HG02759 (cell line): ENCODE results near the gene ZNF18.
A peak's percentile ranks its signal among the peaks of the same experiment; 100 is the strongest.

Experiments used
- ATAC-seq: cut with Tn5 transposase; IDR thresholded peaks from one replicate; pipeline ENCODE4 v1.9.1; 2021; ENCODE audit warnings: mild to moderate bottlenecking, moderate library complexity; ENCODE audit not compliant: unreplicated experiment

ZNF18 gene, protein sequence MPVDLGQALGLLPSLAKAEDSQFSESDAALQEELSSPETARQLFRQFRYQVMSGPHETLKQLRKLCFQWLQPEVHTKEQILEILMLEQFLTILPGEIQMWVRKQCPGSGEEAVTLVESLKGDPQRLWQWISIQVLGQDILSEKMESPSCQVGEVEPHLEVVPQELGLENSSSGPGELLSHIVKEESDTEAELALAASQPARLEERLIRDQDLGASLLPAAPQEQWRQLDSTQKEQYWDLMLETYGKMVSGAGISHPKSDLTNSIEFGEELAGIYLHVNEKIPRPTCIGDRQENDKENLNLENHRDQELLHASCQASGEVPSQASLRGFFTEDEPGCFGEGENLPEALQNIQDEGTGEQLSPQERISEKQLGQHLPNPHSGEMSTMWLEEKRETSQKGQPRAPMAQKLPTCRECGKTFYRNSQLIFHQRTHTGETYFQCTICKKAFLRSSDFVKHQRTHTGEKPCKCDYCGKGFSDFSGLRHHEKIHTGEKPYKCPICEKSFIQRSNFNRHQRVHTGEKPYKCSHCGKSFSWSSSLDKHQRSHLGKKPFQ

GRCh38 chr17:11997147-11997971 is at the start of gene ZNF18:
Gene ZNF18, minus strand, starts transcription at chr17:11997475. Its CDS starts 4,646 bp downstream, at chr17:11992829.
- ATAC-seq, result peak; percentile 96

DNA sequence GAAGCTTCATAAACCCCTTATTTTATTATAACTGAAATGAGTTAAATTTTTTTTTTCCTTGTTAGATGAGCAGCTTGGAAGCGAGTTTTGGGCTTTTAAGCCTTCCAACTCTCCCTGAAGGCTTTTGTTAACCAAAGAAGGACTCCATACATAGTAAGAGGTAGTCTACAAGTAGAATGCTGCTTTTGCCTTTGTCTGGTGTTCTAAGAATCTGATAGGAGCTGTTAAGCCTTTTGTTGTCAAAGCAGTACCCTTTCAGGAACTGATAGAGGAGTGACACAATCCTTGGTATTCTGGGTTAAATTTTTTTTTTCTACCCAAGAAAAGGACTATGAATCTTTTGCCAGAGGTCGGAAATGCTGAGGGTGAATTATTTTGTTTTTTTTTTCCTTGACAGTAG is 49.5 kb upstream of the ZNF18 start:
- no peak for ATAC-seq

DNA sequence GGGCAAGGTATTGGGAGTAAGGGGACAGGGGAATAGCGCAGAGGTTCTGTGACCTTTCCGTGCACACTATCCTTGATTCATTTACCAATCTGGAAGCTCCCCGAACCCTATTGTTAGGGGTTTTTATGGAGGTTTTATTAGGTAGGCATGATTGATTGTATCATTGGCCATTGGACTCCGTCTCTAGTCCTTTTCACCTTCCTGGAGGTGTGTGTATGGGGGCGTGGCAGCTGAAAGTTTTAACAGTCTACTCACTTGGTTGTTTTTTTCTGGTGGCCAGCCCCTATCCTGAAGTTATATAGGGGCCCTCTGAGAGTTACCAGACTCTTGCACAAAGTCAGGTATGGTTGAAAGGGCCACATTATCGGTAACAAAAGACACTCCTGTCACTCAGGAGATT is 46.4 kb upstream of the ZNF18 start:
- no peak for ATAC-seq

DNA sequence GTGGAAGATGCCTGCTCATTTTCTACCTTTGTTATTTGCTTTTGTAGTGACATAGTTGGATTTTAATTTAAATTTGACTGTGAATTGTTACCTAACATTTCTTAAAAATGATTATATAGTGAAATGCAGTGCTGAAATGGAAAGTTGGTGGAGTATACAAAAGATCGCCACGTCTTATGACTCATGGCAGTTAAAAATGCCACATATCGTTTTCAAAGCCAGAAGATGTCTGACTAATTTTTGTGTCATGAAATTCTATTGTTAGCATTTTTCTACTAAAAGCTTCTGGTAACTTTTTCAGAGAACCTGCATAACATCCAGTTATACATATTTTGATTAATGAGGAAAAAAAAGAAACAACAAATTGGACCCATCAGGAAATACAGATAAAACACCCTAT is 44.0 kb upstream of the ZNF18 start:
- ATAC-seq, result no peak

GRCh38 chr17:12040478-12040877 is 43.2 kb upstream of the ZNF18 start:
- ATAC-seq, result no peak

GRCh38 chr17:12037970-12038369 is 40.7 kb upstream of the ZNF18 start:
- ATAC-seq, result no peak

GRCh38 chr17:12035673-12036072 is 38.4 kb upstream of the ZNF18 start:
- no peak for ATAC-seq

- no peak for ATAC-seq
Measured at GRCh38 chr17:12034538-12034937, 37.3 kb upstream of the ZNF18 start.

DNA sequence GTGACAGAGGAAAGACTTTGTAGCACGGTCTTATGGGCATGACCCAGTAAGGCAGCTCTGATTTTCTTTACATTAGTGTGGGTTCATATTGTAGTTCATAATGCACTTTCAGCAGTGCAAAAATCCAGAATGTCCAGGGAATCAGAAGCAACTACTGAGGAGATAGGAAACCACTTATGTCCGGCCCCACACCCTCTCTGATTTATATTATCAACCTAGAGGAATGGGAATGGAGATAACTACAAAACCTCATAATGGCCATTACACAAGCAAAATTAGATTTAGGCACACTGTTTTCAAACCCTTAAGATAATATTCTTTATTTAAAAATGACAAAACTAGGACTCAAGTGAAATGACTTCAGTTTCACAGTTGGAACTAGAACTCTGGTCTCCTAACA is 31.3 kb upstream of the ZNF18 start:
- no peak for ATAC-seq

DNA sequence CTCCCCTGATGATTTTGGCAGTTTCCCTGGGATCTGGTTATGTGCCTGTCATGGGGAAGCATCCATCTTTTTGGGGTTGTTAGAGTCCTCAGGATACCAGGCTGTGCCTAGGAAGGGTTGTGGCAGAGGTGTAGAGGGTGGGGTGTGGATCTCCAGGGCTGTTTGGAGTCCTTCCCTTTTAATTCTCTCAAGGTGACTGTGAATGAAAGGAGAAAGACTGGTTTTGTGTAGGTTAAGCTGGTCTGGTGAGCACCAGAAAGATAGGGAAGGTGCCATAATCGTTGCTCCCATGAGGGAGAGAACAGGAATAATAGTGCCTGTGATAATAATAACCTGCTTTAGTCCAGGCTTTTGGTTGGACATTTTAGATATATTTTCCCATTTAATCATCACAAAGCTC is 30.4 kb upstream of the ZNF18 start:
- ATAC-seq, result no peak

DNA sequence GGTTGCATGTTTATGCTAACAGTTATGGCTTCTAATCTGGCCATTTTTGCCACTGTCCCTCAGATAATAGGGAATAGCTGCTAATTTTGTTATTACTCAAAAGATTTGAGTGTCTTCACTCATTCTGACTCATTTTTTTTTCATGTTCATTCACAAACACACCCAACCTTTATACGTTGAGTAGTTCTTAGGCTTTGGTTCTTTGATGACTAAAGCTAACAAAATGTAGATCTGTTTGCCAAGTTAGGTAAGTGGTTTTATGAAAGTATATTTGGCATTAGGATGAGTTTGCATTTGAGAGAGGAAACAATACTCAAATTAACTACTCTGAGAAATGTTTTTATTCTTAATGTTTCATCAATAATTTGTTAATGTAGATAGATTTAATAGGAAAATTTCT is 27.1 kb upstream of the ZNF18 start:
- no peak for ATAC-seq

GRCh38 chr17:12022310-12022709 is 25.0 kb upstream of the ZNF18 start:
- no peak for ATAC-seq

DNA sequence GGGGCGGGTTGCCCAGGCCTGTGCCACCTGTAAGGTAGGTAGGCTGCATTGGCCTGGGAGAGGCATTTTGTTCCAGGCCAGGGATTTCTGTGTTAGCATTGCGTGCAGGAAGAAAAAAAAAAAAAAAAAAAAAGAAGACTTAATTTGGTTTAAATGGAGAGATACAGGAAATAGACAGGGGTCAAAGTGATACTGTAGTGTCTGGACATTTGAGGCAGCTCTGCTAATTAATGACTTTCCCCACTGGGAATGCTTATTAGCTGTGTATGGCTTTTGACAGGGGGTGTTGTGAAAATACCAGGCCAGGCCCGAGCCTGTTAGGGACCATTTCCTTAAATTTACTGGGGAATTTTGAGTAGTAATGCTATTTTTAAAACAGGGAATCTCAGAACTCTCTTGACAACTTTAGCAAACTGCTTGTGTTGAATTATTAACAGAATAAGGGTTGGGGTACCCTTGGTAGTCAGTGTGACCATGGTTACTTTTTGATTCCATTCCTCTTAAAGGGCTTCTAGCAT is 24.4 kb upstream of the ZNF18 start:
- no peak for ATAC-seq

DNA sequence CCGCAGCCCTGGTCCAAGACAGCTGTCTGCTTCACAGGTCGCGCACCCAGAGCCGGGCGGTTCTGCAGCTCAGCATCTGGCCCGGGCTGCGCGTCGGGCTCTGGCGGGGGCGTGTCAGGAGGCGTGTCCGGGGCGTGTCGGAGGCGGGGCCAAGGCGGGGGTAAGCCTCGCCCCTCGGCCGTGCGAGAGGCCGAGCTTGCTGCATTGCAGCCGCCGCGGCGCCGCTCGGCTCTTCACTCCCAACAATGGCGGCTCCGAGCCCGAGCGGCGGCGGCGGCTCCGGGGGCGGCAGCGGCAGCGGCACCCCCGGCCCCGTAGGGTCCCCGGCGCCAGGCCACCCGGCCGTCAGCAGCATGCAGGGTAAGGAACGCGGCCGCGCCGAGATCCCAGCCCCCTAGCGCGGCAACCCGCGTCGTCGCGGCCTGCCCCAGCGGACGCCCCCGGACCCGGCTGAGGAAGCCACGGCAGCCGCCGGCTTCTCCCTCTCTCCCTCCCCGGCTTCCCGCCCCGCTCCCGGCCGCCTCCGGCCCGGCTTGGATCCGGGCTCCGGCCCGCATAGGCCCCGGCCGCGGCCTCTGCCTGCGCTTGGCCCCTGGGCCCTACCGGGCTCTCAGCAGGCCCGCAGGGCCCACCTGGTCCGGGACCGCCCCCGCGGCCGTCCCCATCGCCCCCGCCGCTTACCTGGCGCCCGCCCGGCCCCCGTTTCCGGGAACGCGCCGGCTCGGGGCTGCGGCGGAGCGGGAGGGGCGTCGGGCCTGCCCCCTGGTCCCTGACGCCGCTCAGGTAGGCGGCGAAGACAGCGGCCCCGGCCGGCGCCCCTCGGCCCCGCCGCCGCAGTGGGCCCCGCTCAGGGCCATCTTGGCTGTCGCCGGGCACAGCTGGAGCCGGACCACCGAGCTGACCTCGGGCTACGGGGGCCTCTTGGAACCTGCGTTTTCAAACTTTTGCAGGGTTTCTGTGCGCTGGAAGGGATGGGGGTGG is 23.7 kb upstream of the ZNF18 start, which contains the start of gene MAP2K4:
Gene MAP2K4, plus strand, starts transcription at position 236 of the 981 bp plus-strand sequence. Its CDS starts 10 bp downstream, at position 246.
- peak; percentile 95 for ATAC-seq

- no peak for ATAC-seq
Measured at GRCh38 chr17:12007466-12007865, 10.2 kb upstream of the ZNF18 start.

GRCh38 chr17:11999696-12000095 is 2.4 kb upstream of the ZNF18 start:
- ATAC-seq, result no peak

- no peak for ATAC-seq
Measured at GRCh38 chr17:11997972-11998233, 628 bp upstream of the ZNF18 start.

DNA sequence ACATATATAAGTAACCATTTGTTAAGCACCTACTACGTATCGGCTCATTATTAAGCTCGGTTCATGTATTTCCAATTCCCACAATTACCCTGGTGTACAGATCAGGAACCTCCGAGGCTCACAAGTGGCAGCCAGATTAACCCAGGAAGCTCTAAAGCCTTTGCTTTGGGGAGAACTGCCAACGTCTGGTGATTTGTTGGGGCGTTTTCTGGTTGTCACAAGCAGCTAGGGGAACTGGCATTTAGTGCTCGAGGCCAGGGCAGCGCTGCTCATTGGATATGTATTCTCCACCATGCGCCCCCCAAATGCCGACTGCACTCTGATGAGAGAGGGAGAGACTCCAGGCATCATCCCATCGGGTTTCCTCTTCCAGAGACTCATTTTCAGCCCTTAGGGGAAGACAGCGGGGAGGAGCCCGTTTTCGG is 541 bp downstream of the ZNF18 start:
- peak; percentile 33 for ATAC-seq

DNA sequence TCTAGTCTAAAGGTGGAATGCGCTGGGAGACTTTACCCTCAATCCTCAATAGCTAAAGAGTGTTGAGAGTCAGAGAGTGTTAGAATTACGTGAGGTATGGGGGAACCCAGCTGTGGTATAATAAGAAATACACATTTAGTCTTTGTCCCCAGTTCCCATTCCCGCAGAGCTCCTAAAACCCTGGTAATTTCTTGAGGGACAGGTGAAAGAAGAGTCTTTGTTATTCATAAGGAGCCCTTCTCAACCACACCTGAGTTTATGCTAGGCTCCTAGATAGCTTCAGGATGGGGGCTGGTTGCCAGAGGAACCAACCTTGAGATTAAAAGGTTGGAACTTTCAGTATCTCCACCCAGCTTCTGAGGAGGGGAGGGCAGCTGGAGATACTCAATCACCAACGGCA is 5.8 kb downstream of the ZNF18 start:
- no peak for ATAC-seq

DNA sequence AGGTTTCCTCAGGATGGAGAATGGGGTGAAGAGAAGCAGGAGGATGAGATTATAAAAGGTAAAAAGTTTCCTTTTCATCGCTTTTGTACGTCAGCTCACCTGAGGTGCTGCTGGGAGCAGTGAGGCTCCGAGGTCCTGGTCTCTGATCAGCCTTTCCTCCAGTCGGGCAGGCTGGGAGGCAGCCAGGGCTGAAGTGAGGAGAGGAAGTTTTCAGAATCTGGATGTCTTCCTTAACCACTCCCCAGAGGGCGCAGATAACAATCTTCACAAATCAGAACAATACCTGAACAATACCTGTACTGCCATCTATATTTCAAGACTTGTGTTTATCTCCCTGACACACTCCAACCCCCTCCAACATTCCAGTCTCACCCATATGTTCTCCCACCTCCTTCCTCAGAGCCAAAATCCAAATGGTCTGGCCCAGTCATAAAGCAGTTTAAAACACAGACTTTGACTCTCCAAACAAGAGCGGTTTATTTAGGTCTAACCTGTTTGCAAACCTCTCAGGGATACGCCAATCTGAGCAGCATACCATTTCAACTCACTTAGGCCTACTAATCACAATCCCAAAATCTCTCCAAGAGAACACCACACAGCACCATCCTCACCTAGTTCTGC is 6.8 kb downstream of the ZNF18 start:
- no peak for ATAC-seq
